ENCODE data around the gene SESN1. TPM values are rescaled to one million over a fixed set of nuclear protein-coding genes. Genes with fewer than 3 reads are reported as not detected.

SESN1 gene
- total RNA-seq, 2 experiments from 2014 or later = 10.8 to 13.8 TPM

DNA sequence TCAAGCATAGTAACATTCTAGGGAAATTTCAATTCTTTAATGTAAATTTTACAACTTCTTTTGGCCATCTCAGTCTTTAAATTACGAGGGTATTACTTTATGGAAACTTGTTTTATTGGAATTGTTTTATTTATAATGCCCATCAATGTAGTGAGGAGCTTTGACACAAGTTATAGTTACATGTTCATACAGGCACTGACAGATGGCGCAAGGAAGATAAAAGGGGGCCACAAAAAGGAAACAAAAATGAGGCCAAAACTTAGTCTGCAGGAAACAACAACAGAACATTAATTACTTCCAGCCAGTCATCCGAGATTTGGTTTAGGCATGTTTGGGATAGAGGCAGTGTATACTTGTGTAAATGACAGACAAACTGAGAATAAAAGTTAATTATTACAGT, 18.3 kb downstream of the SESN1 start:
- no peak overlapping the region for H3K27ac ChIP-seq (ENCODE audit: low read depth, low read length, poor library complexity, severe bottlenecking)
- no peak for TF ChIP-seq EZH2phosphoT487 (IDR thresholded peaks at IDR 0.05; ENCODE audit: borderline replicate concordance, low read depth, low read length)
- TF ChIP-seq, protein P1, sequence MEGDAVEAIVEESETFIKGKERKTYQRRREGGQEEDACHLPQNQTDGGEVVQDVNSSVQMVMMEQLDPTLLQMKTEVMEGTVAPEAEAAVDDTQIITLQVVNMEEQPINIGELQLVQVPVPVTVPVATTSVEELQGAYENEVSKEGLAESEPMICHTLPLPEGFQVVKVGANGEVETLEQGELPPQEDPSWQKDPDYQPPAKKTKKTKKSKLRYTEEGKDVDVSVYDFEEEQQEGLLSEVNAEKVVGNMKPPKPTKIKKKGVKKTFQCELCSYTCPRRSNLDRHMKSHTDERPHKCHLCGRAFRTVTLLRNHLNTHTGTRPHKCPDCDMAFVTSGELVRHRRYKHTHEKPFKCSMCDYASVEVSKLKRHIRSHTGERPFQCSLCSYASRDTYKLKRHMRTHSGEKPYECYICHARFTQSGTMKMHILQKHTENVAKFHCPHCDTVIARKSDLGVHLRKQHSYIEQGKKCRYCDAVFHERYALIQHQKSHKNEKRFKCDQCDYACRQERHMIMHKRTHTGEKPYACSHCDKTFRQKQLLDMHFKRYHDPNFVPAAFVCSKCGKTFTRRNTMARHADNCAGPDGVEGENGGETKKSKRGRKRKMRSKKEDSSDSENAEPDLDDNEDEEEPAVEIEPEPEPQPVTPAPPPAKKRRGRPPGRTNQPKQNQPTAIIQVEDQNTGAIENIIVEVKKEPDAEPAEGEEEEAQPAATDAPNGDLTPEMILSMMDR (conservative IDR thresholded peaks at IDR 0.05; ENCODE audit: low read length) = peak; percentile 62; the same call in 1 of the 2 replicates
- H2AFZ ChIP-seq (ENCODE audit: low read length) = no peak overlapping the region
- intact Hi-C loops (cut with micrococcal nuclease; ENCODE audit: unreplicated experiment) = no loop called here
- BruUV-seq (replicated peaks) = no TSS peak
- H3K4me2 ChIP-seq (ENCODE audit: low read length) = peak overlapping the region; percentile 44
- ChIA-PET CTCF (ENCODE audit: unreplicated experiment) (no interaction called here), POLR2A (interaction anchor here (0.7 to 2.1 kb wide), 5 partner anchors 11 to 518 kb away, joined by 3 to 6 read pairs (median 3); partner anchors contain the start of gene SESN1)
- H3K9me3 ChIP-seq (ENCODE audit: low read length) = no peaks in the 10 kb centered on the region
- peak overlapping the region; percentile 6 for H3K4me3 ChIP-seq (ENCODE audit: low read depth, low read length, poor library complexity, severe bottlenecking)
- H3K4me1 ChIP-seq (ENCODE audit: insufficient read depth, low read length, poor library complexity, severe bottlenecking) = peaks cover 81% of the 10 kb centered on the region
- H3K9me2 ChIP-seq (ENCODE audit: insufficient read depth, low read length) = no peaks in the 10 kb centered on the region
- no peaks in the 10 kb centered on the region for H4K20me1 ChIP-seq (ENCODE audit: insufficient read depth, low read length)
- no peak for DNase-seq (ENCODE audit: low spot score)
- H3K36me3 ChIP-seq (ENCODE audit: insufficient read depth, low read length) = no peaks in the 10 kb centered on the region
- peaks cover 55% of the 10 kb centered on the region; the same call in 1 of the 2 replicates for H3K79me2 ChIP-seq (ENCODE audit: insufficient read depth, low read depth, low read length)

DNA sequence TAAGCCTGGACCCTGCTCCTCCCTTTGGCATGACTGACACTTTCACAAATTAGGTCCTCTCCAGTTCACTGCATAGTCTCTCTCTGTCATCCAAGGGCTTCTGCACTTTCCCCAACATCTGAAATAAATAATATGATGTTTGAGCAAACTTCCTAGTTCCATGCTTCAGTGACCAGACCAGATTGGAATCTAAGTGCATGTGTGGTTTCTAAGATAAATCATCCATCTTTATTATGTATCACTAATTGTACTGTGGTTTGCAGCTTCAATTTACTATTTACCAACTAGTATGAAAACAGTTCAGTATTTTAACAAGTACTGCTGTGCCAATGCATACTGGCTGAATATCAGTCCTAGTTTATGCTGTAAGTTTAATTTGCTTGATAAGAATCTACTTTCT, 18.7 kb downstream of the SESN1 start:
- CTCF ChIA-PET (ENCODE audit: unreplicated experiment) = no interaction called here
- H3K4me1 ChIP-seq (ENCODE audit: insufficient read depth, low read length, poor library complexity, severe bottlenecking) = peaks cover 77% of the 10 kb centered on the region
- intact Hi-C loops (cut with micrococcal nuclease; ENCODE audit: unreplicated experiment) = no loop called here

DNA sequence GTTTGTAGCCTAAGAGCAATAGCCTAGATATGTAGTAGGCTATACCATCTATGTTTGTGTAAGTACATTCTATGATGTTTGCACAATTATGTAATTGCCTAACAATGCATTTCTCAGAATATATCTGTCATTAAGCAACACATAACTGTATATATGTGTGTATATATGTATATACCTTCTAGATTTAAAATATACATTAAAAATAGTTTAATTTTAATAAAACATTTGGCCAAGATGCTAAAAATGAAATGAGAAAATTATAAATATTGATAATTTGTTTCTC, 20.6 kb downstream of the SESN1 start:
- POLR2A ChIA-PET = interaction anchor here (0.5 to 1.7 kb wide), 4 partner anchors 16 to 168 kb away, joined by 3 to 4 read pairs (median 3); no protein-coding TSS in a partner anchor
- no peaks in the 10 kb centered on the region for H3K9me2 ChIP-seq (ENCODE audit: insufficient read depth, low read length)
- intact Hi-C loops (cut with micrococcal nuclease; ENCODE audit: unreplicated experiment) = loop anchor here (5.0 kb wide), 1 partner anchor 517 kb away; no protein-coding TSS in a partner anchor

More for the DNA sequence above, 18.7 kb downstream of the SESN1 start:
- no peak overlapping the region for H3K4me3 ChIP-seq (ENCODE audit: low read depth, low read length, poor library complexity, severe bottlenecking)
- H4K20me1 ChIP-seq (ENCODE audit: insufficient read depth, low read length) = no peaks in the 10 kb centered on the region
- DNase-seq (ENCODE audit: low spot score) = no peak
- TF ChIP-seq, protein P1 (conservative IDR thresholded peaks at IDR 0.05; ENCODE audit: low read length) = no peak
- no peak for TF ChIP-seq EZH2phosphoT487 (IDR thresholded peaks at IDR 0.05; ENCODE audit: borderline replicate concordance, low read depth, low read length)
- H3K27ac ChIP-seq (ENCODE audit: low read depth, low read length, poor library complexity, severe bottlenecking) = no peak overlapping the region
- peak overlapping the region; percentile 44 for H3K4me2 ChIP-seq (ENCODE audit: low read length)
- BruUV-seq (replicated peaks) = no TSS peak
- H3K9me3 ChIP-seq (ENCODE audit: low read length) = no peaks in the 10 kb centered on the region
- no peak overlapping the region for H2AFZ ChIP-seq (ENCODE audit: low read length)
- POLR2A ChIA-PET = interaction anchor here (0.5 to 1.0 kb wide), 5 partner anchors 14 to 539 kb away, joined by 3 to 7 read pairs (median 5); no protein-coding TSS in a partner anchor
- no peaks in the 10 kb centered on the region for H3K36me3 ChIP-seq (ENCODE audit: insufficient read depth, low read length)
- H3K9me2 ChIP-seq (ENCODE audit: insufficient read depth, low read length) = no peaks in the 10 kb centered on the region
- H3K79me2 ChIP-seq (ENCODE audit: insufficient read depth, low read depth, low read length) = peaks cover 52% of the 10 kb centered on the region; the same call in 1 of the 2 replicates

More for the DNA sequence above, 20.6 kb downstream of the SESN1 start:
- no peaks in the 10 kb centered on the region for H4K20me1 ChIP-seq (ENCODE audit: insufficient read depth, low read length)
- H3K9me3 ChIP-seq (ENCODE audit: low read length) = no peaks in the 10 kb centered on the region
- DNase-seq (ENCODE audit: low spot score) = no peak
- TF ChIP-seq, protein P1 (conservative IDR thresholded peaks at IDR 0.05; ENCODE audit: low read length) = no peak
- no peak for TF ChIP-seq EZH2phosphoT487 (IDR thresholded peaks at IDR 0.05; ENCODE audit: borderline replicate concordance, low read depth, low read length)
- peaks cover 59% of the 10 kb centered on the region for H3K4me1 ChIP-seq (ENCODE audit: insufficient read depth, low read length, poor library complexity, severe bottlenecking)
- CTCF ChIA-PET (ENCODE audit: unreplicated experiment) = no interaction called here
- no peak overlapping the region for H2AFZ ChIP-seq (ENCODE audit: low read length)
- peaks cover 34% of the 10 kb centered on the region; the same call in 1 of the 2 replicates for H3K79me2 ChIP-seq (ENCODE audit: insufficient read depth, low read depth, low read length)
- no TSS peak for BruUV-seq (replicated peaks)
- H3K4me3 ChIP-seq (ENCODE audit: low read depth, low read length, poor library complexity, severe bottlenecking) = no peak overlapping the region
- no peak overlapping the region for H3K27ac ChIP-seq (ENCODE audit: low read depth, low read length, poor library complexity, severe bottlenecking)
- no peaks in the 10 kb centered on the region for H3K36me3 ChIP-seq (ENCODE audit: insufficient read depth, low read length)
- no peak overlapping the region for H3K4me2 ChIP-seq (ENCODE audit: low read length)

All from OCI-LY7 (cell line).